ENCODE measurements around the gene FKBP2. TPM values are rescaled to one million over a fixed set of nuclear protein-coding genes. Genes with fewer than 3 reads are reported as not detected.

FKBP2 gene
- total RNA-seq, 2 experiments from 2014 or later, result 26.9 to 33.0 TPM

DNA sequence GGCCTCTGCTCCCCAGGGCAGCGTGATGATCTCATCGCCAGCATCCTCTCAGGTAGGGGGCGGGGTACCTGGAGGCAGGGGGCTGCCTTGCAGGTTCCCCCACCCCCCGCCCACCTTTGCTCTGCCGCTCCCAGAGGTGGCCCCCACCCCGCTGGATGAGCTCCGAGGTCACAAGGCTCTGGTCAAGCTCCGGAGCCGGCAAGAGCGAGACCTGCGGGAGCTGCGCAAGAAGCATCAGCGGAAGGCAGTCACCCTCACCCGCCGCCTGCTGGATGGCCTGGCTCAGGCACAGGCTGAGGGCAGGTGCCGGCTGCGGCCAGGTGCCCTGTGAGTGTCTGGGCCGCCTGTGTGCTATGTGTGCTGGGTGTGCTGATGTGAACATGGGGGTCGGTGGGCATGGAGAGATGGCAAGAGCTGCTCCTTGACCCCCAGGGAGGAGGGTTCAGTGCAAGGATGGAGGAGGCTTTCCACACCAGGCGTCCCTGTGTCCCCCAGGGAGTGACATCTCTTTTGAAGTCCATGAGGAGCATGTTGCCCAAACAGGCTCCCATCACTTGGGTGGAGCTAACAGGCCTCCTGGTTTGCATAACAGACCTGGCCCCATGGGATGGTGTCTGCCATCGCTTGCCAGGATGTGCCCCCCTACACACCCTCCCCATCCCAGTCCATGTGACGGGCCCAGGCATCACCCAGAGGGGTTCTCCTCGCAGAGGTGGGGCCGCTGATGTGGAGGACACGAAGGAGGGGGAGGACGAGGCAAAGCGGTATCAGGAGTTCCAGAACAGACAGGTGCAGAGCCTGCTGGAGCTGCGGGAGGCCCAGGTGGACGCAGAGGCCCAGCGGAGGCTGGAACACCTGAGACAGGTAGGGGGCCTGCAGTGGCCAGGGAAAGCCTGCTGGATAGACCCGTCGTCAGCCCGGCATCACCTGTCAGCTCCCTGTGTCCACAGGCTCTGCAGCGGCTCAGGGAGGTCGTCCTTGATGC lies 24.6 kb downstream of the FKBP2 start:
- peaks cover 23% of the 10 kb centered on the region for H3K4me1 Mint-ChIP-seq (ENCODE audit: low read depth)
- H3K27me3 Mint-ChIP-seq (ENCODE audit: low read depth), result no peaks in the 10 kb centered on the region
- H3K36me3 Mint-ChIP-seq (ENCODE audit: low read depth), result peaks cover 27% of the 10 kb centered on the region
- no peaks in the 10 kb centered on the region for H3K9me3 Mint-ChIP-seq (ENCODE audit: insufficient read depth)
- no peak for ATAC-seq
- no peak overlapping the region for H3K27ac Mint-ChIP-seq
- ChIA-PET POLR2A (interaction anchor here (0.6 to 2.4 kb wide), 4 partner anchors 13 to 43 kb away, joined by 3 to 7 read pairs (median 4); partner anchors contain the start of genes GPR137 and PLCB3), CTCF (interaction anchor here (9.5 to 15.6 kb wide), 2 partner anchors 14 to 37 kb away, joined by 63 to 148 read pairs; partner anchors contain the start of genes CATSPERZ, ESRRA and PLCB3)
- no peak overlapping the region for H3K4me3 Mint-ChIP-seq
- no peak for DNase-seq

DNA sequence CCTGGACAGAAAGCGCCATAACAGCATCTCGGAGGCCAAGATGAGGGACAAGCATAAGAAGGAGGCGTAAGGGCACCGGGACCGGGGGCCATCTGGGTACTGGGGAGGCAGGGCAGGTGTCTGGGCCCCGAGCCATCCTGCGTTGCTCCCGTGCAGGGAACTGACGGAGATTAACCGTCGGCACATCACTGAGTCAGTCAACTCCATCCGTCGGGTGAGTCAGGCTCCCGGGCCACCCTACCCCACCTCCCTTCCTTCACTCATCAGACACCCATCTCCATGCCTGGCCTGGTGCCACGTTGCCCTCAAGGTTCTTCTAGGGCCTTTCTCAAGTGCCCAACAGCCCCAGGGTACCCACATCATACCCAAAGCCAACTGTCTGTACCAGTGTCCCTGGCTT lies 25.4 kb downstream of the FKBP2 start:
- ATAC-seq (no peak), DNase-seq (no peak)
- H3K4me1 Mint-ChIP-seq (ENCODE audit: low read depth), result peaks cover 24% of the 10 kb centered on the region
- peaks cover 27% of the 10 kb centered on the region for H3K36me3 Mint-ChIP-seq (ENCODE audit: low read depth)
- H3K27me3 Mint-ChIP-seq (ENCODE audit: low read depth), result no peaks in the 10 kb centered on the region
- POLR2A ChIA-PET, result no interaction called here
- H3K27ac Mint-ChIP-seq, result no peak overlapping the region
- no peaks in the 10 kb centered on the region for H3K9me3 Mint-ChIP-seq (ENCODE audit: insufficient read depth)
- CTCF ChIA-PET, result interaction anchor here (9.5 to 15.6 kb wide), 2 partner anchors 15 to 37 kb away, joined by 63 to 148 read pairs; partner anchors contain the start of genes CATSPERZ, ESRRA and PLCB3
- no peak overlapping the region for H3K4me3 Mint-ChIP-seq

DNA sequence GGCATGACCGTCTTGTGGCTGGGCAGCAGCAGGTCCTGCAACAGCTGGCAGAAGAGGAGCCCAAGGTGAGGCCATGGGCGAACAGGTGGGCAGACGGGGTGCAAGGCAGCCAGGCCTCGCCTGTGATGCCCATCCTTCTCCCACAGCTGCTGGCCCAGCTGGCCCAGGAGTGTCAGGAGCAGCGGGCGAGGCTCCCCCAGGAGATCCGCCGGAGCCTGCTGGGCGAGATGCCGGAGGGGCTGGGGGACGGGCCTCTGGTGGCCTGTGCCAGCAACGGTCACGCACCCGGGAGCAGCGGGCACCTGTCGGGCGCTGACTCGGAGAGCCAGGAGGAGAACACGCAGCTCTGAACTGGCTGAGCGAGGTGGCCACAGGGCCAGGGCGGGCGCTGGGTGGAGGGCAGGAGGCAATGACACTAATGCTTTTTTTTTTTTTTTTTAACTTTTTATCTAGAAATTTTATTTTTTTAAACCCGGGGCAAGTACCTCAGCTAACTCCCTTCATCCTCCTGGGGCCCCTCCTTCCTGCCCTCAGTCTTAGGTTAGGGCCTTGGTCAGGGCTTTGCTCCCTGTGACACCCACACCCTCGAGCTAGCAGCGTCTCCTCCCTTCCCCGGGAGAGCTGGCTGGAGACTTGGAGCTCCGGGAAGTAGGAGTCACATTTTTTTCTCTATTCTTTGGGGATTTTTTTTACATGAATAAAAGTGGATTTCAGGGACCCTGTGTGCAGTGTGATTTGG lies 26.5 kb downstream of the FKBP2 start:
- CTCF ChIA-PET, result interaction anchor here (1.0 to 15.6 kb wide), 7 partner anchors 16 to 70 kb away, joined by 3 to 148 read pairs (median 5); partner anchors contain the start of genes CATSPERZ, ESRRA, FERMT3 and PLCB3
- no peaks in the 10 kb centered on the region for H3K27me3 Mint-ChIP-seq (ENCODE audit: low read depth)

DNA sequence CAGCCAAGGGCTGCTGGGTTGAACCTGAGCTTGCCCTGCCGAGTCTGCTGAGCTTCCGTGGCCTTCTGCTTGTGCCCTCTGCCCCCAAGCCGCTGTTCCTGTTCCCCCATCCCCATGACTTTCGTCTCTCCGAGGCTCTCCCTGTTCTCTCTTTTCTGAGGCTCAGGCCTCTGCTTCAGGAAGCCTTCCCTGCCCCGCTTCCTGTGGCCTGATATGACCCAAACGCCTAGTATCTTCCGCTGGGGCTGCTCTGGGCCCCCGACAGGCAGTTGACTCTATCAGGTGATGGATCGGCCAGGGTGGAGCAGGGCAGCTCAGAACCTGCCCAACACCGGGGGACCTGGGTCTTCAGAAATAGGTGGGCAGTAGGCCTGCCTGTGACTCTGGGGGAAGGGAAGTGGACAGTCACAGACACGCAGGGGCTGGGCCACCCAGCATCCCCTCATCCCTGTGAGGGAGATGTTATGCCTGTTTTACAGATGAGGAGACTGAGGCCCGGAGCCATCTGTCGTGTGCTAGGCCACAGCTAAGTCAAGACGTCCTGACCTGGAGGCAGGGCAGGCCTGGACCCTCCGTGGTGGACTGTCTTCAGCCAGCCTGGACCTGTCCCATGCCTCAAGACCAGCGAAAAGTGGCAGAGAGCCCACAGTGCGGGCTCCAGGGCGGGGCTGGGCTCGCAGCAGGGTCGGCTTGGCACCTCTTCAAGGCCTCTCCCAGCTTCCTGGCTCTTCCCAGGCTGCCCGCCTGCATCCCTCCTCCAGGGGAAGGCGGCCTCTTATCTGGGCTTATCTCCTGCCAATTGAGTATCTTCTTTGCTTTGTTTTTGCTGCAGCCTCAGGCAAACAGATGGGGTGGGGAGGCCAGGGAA lies 27.4 kb downstream of the FKBP2 start:
- Mint-ChIP-seq H3K27me3 (ENCODE audit: low read depth) (no peaks in the 10 kb centered on the region), H3K4me3 (peak overlapping the region; percentile 93), H3K9me3 (ENCODE audit: insufficient read depth) (no peaks in the 10 kb centered on the region), H3K4me1 (ENCODE audit: low read depth) (peaks cover 34% of the 10 kb centered on the region), H3K27ac (peak overlapping the region; percentile 97), H3K36me3 (ENCODE audit: low read depth) (peaks cover 23% of the 10 kb centered on the region)
- DNase-seq (no peak), ATAC-seq (no peak)
- CTCF ChIA-PET, result interaction anchor here (1.0 to 15.6 kb wide), 12 partner anchors 12 to 71 kb away, joined by 3 to 148 read pairs (median 4); partner anchors contain the start of genes CATSPERZ, ESRRA, FERMT3 and PLCB3
- POLR2A ChIA-PET, result interaction anchor here (0.6 to 5.6 kb wide), 16 partner anchors 9 to 82 kb away, joined by 3 to 79 read pairs (median 6); partner anchors contain the start of genes BAD, CCDC88B, ESRRA and FERMT3

More for the DNA sequence above, 26.5 kb downstream of the FKBP2 start:
- H3K9me3 Mint-ChIP-seq (ENCODE audit: insufficient read depth), result no peaks in the 10 kb centered on the region
- peak overlapping the region; percentile 97 for H3K27ac Mint-ChIP-seq
- ATAC-seq, result no peak
- DNase-seq, result no peak
- no peak overlapping the region for H3K4me3 Mint-ChIP-seq
- POLR2A ChIA-PET, result interaction anchor here (0.6 to 5.6 kb wide), 4 partner anchors 16 to 61 kb away, joined by 3 to 79 read pairs (median 10); partner anchors contain the start of genes BAD, FERMT3, GPR137 and PLCB3
- H3K36me3 Mint-ChIP-seq (ENCODE audit: low read depth), result peaks cover 25% of the 10 kb centered on the region
- peaks cover 32% of the 10 kb centered on the region for H3K4me1 Mint-ChIP-seq (ENCODE audit: low read depth)

DNA sequence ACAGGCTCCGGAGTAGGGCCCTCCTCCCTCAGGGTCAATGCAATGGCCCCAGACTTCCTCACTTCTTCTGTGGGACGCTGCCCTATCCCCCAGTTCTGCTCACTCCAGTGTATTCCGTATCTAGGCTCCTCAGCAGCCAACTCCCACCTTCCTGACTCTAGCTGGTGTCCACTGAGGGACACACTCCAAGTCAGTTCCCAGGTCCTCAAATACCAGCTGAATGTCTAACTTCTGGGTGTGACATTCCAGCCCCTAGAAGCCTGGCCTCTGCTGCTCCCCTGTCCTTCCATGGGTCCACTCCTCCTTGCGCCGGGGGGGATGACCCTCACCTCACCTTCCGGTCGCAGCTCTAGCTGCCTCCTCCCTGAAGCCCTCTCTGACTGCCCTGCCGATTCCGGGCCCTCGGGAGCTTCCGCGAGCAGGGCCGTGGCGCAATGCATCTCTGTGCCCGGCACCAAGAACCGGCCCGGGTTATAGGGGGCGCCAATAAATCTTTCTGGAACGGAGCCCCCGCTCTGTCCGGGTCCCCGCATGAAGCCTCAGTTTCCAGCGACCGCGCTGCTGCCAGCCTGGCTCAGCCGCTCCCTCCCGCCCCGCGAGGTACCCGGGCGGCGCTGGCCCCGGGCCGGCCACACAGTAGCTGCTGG lies 28.1 kb downstream of the FKBP2 start:
- Mint-ChIP-seq H3K9me3 (ENCODE audit: insufficient read depth) (no peaks in the 10 kb centered on the region), H3K27ac (peak overlapping the region; percentile 97), H3K4me3 (peak overlapping the region; percentile 93), H3K36me3 (ENCODE audit: low read depth) (peaks cover 26% of the 10 kb centered on the region), H3K4me1 (ENCODE audit: low read depth) (peaks cover 34% of the 10 kb centered on the region), H3K27me3 (ENCODE audit: low read depth) (no peaks in the 10 kb centered on the region)
- ATAC-seq, result peak; percentile 13
- ChIA-PET POLR2A (interaction anchor here (0.8 to 5.6 kb wide), 17 partner anchors 9 to 83 kb away, joined by 3 to 79 read pairs (median 7); partner anchors contain the start of genes BAD, CCDC88B, ESRRA and FERMT3), CTCF (interaction anchor here (1.0 to 15.6 kb wide), 11 partner anchors 13 to 71 kb away, joined by 3 to 148 read pairs (median 4); partner anchors contain the start of genes CATSPERZ, ESRRA, FERMT3 and PLCB3)
- peak; percentile 71 for DNase-seq

DNA sequence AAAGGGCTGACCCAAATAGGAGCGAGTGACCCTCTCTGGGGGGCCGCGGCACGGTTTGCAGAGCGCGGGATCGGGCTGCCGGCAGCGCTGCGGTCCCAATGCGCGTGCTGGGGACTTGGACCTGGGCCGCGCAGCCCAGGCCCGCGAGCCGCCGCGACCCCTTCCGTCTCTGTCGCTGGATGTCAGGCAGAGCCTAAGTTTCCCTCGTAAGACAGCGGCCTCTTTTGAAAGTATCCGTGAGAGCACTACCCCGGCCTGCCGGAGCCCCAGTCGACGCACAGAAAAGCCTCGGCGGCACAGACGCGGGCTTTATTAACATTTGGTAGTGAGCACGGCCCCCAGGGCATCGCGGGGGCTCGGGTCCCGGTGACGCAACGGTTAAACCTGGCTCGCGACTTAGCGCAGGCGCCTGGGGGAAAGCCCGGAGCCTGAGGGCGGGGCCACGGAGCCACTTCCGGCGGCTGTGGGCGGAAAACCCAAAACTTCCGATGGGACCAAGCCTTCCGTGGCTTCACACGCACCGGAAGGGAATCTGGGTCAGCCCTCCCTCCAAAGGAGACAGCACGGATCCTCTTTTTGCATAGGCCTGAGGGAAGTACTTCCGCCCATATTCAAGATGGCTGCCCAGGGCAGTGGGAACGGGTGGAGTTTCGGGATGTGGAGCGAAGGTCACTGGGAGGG lies 28.8 kb downstream of the FKBP2 start:
- Mint-ChIP-seq H3K4me3 (peak overlapping the region; percentile 93), H3K27ac (peak overlapping the region; percentile 97), H3K4me1 (ENCODE audit: low read depth) (peaks cover 34% of the 10 kb centered on the region), H3K27me3 (ENCODE audit: low read depth) (no peaks in the 10 kb centered on the region), H3K9me3 (ENCODE audit: insufficient read depth) (no peaks in the 10 kb centered on the region), H3K36me3 (ENCODE audit: low read depth) (peaks cover 24% of the 10 kb centered on the region)
- ChIA-PET CTCF (interaction anchor here (1.0 to 15.6 kb wide), 12 partner anchors 12 to 71 kb away, joined by 3 to 148 read pairs (median 4); partner anchors contain the start of genes CATSPERZ, CCDC88B, ESRRA and FERMT3), POLR2A (interaction anchor here (0.5 to 5.6 kb wide), 18 partner anchors 8 to 301 kb away, joined by 3 to 79 read pairs (median 6); partner anchors contain the start of genes BAD, CCDC88B, ESRRA and FERMT3)
- ATAC-seq, result peak; percentile 74
- DNase-seq, result peak; percentile 97

DNA sequence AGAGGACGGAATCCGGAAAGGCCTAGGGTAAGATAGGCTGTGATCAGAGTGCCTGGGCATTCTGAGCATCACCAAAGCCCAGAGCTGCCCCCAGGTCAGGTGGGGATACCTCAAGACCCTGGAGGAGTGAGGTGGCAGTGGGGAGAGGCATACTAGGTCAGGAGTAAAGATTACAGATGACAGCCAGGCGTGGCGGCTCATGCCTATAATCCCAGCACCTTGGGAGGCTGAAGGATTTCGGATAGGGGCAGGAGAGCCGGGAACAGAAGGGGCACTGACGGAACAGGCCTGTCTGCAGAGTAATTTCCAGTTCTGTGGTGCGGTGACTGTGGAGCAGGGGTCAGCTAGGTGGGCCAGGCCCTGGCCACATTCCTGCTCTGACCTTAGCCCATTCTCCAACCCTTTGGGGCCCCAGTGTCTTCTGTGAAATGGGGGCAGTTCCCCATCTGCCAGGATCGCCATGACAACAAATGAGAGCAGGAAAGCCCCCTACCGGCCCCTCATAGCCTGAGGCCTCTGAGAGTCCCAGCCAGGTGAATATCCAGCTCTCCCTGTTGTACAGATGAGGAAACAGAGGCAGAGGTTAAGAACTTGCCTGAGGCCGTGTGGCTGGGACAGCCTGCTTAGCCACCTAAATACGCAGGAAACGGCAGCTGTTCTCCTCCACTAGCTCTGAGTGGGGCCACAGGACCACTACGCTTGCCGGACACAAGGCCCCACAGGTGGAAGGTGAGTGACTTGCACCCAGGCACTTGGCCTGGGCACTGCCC lies 34.3 kb downstream of the FKBP2 start:
- ChIA-PET CTCF (interaction anchor here (15.6 kb wide), 1 partner anchor 28 kb away, joined by 148 read pairs; the partner anchor contains the start of genes CATSPERZ and ESRRA), POLR2A (no interaction called here)
- ATAC-seq, result no peak
- no peak for DNase-seq
- H3K4me1 Mint-ChIP-seq (ENCODE audit: low read depth), result peaks cover 26% of the 10 kb centered on the region
- H3K27ac Mint-ChIP-seq, result no peak overlapping the region
- peaks cover 23% of the 10 kb centered on the region for H3K36me3 Mint-ChIP-seq (ENCODE audit: low read depth)
- no peaks in the 10 kb centered on the region for H3K27me3 Mint-ChIP-seq (ENCODE audit: low read depth)
- H3K4me3 Mint-ChIP-seq, result no peak overlapping the region
- no peaks in the 10 kb centered on the region for H3K9me3 Mint-ChIP-seq (ENCODE audit: insufficient read depth)

DNA sequence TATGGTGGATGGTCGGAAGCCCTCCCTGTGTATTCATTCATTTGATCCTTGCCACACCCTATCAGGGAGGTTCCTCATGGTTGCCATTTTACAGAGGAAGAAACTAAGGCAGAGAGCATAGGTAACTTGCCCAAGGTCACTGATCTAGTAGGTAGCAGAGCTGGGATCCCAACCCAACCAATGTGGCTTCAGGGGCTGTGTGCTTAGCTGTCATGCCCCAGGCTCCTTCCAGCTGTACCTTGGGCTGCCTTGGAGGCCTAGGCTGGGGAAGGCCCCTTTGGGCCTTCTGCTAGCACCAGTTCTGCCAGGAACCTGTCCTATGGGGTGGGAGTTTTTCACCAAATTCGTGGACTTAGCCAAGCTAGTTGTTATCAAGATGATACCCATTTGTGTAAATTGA lies 34.9 kb downstream of the FKBP2 start:
- ATAC-seq (no peak), DNase-seq (no peak)
- CTCF ChIA-PET, result interaction anchor here (15.6 kb wide), 1 partner anchor 27 kb away, joined by 148 read pairs; the partner anchor contains the start of genes CATSPERZ and ESRRA
- no peaks in the 10 kb centered on the region for H3K27me3 Mint-ChIP-seq (ENCODE audit: low read depth)
- no peak overlapping the region for H3K27ac Mint-ChIP-seq
- no peaks in the 10 kb centered on the region for H3K9me3 Mint-ChIP-seq (ENCODE audit: insufficient read depth)
- peaks cover 24% of the 10 kb centered on the region for H3K4me1 Mint-ChIP-seq (ENCODE audit: low read depth)
- H3K36me3 Mint-ChIP-seq (ENCODE audit: low read depth), result peaks cover 21% of the 10 kb centered on the region
- no peak overlapping the region for H3K4me3 Mint-ChIP-seq
- POLR2A ChIA-PET, result no interaction called here

Data from activated CD8-positive, alpha-beta T cell treated with anti-CD3 and anti-CD28 coated beads, Interleukin-2, amount 10 ng/mL, durations not matched to agents 7 days and 5 days (primary cell).